ENCODE measurements around the gene CKAP2L.

CKAP2L gene

DNA sequence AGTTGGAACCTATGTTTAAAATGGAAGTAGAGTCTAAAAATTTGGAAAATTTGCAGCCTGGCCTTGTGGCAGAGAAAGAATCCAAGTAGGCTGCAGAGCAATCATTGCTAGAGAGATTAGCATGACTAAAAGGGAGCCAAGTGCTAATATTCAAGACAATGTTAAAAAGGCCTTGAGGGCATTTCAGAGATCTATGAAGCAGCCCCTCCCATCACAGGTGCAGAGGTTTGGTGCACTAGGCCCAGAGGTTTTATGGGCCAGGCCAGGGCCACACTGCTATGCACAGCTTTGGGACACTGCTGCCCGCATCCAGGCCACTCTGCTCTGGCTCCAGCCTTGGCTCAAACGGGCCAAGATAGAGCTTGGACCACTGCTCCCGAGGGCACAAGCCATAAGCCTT is 26.6 kb upstream of the CKAP2L start:
- DNase-seq = no peak

DNA sequence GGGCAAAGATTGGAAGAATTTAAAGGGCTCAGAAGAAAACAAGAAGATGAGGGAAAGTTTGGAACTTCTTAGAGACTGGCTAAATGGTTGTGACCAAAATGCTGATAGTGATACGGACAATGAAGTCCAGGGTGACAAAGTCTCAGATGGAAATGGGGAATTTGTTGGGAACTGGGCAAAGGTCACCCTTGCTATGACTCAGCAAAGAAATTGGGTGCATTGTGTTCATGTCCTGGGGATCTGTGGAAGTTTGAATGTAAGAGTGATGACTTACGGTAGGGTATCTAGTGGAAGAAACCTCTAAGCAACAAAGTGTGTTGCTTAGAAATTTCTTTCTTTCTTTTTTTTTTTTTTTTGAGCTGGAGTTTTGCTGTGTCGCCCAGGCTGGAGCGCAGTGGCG is 25.9 kb upstream of the CKAP2L start:
- no peak for DNase-seq

DNA sequence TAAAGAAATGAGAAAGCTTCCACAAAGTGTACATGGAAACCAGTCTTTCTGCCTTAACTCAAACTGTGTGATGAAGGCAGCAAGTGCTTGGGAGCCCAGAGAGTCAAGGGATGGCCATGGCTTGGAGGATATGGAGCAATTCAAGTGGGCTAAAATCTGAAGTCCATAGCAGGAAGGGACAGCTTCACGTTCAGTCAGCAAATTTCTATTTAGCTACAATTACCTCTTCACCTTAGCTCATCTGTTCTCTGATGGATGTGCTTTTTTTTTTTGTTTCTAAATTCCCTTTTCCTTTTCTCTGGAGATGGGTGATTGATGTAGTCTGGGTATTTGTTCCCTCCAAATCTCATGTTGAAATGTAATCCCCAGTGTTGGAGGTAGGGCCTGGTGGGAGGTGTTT is 24.8 kb upstream of the CKAP2L start:
- no peak for DNase-seq

DNA sequence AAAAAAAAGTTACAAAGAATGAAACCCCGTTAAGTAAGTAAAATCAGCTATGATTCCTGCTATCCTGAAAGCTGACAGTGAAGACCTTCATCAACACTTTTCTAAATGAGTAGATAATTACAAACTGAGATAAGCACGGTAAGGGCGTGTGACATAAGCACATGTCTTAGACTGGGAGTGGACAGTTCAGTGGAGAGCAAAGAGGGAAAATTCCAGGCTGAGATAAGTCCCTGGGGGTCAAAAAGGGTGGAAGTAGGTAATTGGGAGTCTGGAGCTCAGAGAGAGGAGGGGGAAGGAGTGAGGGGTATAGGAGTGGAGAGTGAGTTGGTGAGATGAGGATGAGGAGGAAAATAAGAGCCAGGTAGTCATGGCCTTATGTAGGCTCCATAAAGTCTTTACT is 24.2 kb upstream of the CKAP2L start:
- DNase-seq = no peak

DNA sequence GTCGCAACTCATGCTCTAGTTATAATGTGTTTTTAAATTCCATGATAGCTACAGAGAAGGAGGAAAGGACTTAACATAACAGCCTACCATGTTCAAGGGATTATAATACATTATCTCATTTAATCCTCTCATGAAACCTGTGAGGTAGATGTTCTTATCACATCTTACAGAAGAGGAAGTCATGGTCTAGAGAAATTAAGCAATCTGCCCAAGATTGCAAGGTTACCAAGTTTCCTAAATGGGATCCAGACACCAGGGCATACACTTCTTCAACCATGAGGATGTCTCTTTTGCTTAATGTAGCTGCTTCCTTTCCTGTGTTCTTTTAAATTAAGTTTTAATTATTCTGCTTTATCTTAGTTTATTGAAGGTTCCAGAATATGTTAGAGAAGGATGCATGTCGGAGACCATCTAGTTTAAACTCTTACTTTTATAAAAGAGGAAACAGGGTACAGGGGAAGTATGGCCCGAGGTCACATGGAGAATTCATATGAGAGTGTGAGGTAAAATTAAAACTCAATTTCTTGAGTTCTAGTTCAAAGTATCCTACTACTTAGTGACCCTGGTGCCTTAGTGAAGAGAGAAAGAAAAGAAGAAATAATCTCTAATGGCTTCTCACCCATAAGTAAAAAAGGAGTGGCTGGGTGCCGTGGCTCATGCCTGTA is 23.5 kb upstream of the CKAP2L start:
- no peak for DNase-seq

DNA sequence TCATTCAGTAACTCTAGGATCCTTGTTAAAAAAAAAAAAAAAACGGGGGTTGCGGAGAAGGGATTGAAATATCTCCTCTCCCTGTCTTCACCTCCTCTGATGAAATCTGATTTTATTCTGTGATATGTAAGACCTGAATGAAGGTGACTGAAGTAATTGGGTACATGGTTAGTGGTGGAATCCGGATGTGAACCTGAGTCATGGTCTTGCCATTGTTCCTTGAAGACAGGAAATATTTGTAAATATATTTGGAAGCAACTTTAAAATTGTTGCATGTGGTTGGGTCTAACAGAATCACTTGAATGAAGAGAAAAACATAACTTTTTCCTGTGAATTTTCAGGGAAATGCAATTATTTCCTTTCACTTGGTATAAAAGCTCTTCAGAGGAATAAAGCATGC is 22.9 kb upstream of the CKAP2L start:
- DNase-seq = no peak

DNA sequence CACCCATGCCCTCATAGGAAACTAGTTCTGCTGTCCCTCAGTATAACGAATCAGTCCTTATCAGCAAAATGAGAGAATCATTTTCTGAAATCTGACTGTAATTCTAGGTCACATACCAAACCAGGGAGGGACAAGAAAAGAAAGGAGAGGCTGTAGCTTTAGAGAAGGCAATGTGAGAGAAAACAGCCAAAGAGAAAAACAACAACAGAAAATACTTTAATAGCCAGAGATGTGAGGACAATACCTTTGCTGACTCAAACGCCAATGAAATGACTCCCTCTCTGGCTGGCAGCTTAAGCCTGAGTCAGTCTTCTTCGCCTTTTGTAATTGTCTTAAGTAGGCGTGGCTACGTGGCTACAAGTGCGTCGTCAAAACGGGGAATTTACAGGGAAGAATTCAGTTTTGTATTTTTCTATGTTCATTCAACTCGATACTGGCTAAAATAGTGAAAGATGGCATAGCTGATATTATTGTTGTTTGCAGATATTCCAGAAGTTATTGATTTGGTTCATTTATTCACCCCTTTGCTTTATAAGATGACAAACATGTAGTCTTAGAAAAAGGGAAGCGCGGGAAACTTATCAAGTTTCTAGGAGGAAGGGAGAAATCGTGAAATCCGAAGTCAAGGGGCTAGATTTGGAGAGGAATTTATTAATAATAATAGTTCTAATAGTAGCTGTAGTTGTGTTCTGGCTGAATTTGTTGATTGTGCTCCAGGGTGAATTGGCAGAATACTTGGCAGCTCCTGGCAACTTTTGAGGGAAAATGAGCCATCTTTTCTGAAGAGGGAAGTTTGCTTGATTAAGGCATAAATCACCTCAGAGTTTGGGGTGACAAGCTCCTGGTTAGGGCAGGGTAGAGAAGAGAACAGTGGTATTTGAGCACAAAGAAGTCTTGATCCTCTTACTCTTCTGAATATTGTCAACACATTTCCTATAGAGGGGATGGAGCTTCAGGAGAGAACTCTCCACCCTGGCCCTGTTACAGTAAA is 20.1 kb upstream of the CKAP2L start, which contains the start of gene IL1A:
Gene IL1A (minus strand): TSS at position 295 of the 991 bp plus-strand sequence. CDS start 723 bp downstream, outside the sequence.
- DNase-seq = no peak

DNA sequence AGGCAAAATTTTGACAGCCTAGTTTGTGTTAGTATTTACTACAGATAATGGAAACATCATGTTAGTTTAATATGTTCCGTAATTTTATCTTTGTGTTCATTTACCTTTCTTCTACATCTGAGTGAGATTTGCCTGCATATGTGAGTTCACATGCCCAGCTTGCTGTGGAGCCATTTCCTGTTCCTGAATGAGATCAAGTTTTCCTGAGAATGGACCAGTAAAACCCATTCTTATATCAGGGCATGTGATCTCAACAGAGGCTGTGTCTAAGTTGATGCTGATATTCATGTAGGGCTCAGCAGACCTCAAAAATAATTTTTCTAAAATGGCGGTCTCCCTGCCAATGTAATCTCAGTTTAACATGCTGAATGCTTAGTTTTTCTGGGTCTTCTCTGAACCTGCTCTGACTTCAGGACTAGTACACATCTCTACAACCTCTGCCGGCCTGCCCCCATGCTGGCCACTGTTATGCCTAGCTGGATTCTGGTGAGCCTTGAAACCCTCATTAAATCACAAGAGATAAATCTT is 18.8 kb upstream of the CKAP2L start:
- DNase-seq = no peak

DNA sequence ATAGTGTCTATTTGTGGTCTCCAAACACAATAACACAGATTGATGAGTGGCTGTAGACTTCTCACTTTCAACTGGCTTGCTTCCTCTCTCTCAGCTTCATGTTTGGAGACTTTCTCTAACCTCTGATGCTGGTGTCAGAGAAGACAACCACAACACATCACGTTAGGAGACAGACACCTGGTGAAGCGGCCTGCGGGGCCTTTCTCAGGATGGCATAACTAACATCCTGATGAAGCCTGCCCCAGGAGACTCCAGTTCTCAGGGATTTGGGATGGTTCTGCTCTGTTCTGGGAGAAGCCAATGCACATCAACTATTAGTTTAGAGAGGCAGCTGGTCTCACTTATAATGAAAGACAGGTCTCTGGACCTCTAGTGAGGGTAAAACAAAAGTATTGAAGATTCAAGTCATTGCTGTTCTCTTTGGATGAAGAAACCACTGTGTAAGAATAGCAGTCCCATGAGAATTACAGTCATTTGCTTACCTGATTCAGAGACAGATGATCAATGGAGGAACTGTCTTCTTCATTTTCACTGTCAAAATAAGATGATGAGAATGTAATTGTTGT is 17.9 kb upstream of the CKAP2L start:
- DNase-seq = no peak

DNA sequence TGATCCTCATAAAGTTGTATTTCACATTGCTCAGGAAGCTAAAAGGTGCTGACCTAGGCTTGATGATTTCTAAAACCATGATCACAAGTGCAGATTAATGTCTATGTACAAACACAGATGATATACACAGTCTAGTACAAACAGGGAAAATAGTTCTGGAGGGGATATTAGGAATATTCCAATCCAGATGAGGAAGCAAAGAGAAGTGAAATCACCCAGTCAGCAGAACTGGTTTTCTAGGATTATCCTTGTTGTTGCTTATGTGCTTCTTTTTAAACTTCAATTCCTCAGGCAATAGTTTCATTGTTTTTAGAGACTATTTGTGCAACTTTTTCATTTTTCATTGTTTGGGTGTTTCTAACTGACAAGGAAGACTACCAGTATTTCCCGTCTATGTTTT is 15.2 kb upstream of the CKAP2L start:
- no peak for DNase-seq

DNA sequence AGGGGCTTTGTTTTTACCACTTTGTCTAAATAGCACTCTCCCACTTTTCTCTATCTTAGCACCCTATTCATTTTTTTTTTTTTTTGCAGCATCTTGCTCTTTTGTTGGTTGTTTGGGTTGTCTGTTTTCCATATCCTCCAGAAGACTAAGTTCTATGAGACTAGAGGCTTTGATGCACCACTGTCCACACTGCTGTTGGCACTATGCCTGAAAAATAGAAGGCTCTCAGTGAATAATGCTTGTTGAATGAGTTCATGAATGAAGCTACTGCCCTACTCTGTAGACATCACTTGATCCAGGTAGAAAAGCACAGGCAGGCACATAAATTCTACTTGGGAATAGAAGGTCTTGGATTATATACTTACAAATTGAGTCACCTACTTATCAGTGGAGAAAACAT is 12.6 kb upstream of the CKAP2L start:
- DNase-seq = no peak

DNA sequence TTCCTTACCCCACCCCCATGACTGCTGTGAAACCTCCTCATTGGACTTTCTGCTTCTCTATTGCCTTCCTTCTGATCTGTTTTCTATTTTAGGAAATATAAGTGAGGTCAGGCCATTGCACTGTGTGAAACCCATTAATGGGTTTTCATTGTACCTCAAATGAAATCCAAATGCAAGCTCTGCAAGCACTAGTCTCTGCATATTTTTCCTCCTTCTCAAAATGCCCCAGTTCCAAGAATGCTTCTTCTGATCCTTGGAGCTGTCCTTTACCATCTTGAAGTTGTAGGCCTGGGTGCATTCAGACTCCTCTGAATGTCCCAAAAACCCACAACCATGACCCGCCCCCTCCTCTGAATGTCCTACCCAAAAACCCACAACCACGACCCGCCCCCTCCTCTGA is 11.7 kb upstream of the CKAP2L start:
- no peak for DNase-seq

DNA sequence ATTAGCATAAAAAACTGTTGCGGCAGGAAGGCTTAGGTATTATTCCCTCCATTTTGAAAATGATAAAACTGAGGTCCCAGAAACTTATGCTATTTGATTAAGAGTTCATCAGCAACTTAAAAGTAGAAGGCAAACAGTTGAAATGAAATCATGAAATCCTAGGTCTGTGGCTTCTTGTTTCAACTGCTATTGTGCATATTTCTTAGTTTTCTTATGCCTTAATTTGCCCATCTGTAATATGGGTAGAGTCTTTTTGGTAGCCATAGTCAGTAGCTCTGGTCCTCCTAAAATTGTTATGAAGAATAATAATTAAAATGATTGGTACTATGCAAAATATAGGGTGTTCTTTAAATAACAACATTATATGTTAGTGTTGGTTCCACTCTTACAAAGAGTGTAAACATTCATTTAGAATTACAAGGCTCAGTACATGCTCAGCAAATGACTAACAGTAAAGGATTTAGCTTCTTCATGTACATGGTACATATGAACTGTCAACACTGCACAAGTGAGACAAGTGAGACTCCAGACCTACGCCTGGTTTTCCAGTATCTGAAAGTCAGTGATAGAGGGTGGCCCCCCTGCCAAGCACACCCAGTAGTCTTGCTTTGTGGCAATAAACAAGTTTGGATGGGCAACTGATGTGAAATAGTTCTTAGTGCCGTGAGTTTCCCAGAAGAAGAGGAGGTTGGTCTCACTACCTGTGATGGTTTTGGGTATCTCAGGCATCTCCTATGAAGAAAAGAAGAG is 10.3 kb upstream of the CKAP2L start:
- no peak for DNase-seq

DNA sequence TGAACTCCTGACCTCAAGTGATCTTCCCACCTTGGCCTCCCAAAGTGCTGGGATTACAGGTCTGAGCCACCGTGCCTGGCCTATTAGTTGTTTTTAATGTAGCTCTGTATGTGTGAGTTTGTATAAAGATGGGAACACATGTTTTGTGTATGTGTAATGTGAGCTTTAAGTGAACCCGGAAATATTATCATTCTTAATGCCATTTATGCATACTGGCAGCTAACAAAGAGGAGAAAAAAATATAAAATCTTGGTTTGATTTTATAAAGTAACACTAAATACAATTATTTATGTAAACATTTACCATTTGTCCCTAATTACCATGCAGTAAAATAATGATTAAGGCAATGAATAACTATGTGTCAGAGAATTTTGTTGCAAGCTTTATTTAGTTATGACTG is 9.1 kb upstream of the CKAP2L start:
- DNase-seq = no peak

DNA sequence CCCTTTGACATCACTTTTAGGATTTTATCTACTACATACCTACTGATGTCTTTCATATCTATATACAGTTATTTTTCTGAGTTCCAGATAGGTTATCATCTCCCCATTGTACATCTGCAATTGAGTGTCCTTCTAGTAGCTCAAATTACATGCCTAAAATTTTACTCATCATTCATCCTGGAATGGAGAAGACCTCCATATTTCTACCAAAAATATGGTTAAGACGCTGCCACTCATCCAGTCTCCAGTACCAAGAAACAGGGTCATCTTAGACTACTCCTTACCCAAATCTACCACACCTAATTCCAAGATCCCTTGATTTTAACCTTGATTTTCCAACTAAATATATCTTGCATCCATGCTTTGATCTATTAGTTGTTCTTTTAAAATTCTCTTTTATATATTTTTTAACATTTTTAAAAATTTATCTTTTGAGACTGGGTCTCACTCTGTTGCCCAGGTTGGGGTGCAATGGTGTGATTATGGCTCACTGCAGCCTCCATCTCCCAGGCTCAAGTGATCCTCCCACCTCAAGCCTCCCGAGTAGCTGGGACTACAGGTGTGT is 8.6 kb upstream of the CKAP2L start:
- no peak for DNase-seq

DNA sequence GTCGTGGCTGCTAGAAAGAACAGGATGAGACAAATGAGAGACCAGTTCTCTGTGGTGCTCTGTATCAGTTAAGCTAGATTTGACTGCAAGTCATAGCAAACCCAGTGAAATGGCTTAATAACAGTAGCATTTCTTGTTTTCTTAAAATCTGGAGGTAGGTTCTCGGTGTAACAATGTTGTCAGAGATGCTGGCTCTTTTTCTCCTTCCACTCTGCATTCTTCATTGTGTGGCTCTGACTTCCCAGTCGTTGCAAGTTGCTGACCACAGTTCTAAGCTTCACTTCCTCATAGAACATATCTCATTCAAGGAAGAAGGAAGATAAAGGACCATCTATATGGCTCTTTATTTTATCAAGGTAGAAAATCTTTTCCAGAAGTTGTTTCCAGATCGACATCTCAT is 7.9 kb upstream of the CKAP2L start:
- no peak for DNase-seq

DNA sequence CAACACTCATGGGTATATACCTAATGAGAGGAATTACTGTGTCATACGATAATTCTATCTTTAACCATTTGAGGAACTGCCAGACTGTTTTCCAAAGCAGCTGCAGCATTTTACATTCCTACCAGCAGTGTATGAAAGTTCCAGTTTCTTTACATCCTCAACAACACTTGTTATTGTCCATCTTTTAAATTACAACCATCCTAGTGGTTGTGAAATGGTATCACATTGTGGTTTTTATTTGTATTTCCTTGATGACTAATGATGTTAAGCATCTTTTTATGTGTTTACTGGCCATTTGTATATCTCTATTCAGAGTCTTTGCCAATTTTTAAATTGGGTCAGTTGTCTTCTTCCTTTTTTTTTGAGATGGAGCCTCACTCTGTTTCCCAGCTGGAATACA is 4.0 kb upstream of the CKAP2L start:
- DNase-seq = no peak

DNA sequence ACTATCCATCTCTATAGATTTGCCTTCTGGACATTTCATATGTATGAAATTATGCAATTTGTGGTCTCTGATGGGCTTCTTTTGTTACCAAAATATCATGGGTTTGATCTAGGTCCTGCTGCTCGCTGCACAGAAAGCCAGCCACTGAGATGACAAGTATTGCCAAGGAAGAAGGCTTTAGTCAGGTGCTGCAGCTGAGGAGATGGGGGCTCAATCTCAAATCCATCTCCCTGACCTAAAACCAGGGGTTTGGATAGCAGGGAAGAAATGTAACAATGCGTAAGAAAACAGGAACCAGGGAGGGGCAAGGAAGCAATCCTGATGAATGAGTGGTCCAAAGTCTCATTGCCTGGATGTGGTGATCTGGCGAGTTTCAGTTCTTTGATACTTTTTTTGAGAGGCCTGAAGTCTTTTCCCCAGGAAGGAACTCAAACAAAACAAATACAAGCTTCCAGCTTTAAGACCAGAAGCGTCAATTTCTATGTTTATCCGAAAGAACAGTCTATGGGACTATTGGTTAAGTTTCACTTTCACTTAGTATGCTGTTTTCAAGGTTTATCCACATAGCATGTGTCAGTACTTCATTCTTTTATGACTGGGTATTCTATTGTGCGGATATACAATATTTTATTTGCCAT is 3.4 kb upstream of the CKAP2L start:
- no peak for DNase-seq

DNA sequence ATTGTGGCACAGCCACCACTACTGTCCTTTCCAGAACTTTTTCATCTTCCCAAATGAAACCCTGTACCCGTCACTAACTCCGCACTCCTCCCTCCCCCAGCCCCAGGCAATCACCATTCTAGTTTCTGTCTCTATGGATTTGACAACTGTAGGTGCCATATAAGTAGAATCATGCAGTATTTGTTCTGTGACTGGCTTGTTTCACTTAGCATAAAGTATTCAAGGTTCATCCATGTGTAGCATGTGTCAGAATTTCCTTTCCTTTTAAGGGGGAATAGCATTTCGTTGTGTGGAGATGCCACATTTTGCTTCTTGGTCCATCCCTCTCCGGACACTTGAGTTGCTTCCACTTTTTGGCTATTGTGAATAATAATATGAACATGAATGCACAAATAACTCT is 842 bp upstream of the CKAP2L start:
- no peak for DNase-seq

DNA sequence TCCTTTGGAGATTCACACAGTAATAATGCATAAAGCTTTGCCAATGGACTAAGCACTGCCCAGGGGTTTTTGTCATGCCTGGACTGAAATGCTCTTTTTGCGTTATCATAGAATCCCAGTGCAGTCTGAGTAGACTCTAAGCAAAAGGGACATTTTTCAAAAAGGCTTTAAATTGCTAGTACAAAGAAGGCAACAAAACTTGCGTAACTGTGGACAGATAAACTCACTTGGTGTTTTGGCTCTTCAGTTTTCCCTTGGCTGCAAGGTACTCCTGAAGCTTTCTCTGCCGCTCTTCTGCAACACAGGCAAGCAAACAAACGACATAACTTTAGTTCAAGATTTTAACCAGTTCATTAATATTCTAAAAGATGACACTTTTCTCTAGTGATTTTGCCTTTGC is 2.1 kb downstream of the CKAP2L start:
- no peak for DNase-seq

DNA sequence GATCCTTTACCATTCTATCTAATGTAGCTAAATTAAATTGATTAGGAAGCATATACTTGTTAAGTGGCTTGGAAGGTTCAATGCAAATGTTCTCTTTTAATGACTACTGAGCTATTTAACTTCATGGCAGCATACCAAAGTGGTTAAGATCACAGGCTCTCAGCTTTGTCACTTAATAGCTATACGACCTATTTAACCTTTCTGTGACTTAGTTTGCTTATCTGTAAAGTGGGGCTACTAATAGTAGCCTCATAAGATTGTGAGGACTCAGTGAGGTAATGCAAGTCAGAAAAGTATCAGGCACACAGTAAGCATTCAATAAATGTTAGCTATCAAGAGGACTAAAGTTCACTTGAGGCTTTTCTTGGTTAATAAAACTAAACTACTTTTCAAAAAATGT is 4.3 kb downstream of the CKAP2L start:
- DNase-seq = no peak

DNA sequence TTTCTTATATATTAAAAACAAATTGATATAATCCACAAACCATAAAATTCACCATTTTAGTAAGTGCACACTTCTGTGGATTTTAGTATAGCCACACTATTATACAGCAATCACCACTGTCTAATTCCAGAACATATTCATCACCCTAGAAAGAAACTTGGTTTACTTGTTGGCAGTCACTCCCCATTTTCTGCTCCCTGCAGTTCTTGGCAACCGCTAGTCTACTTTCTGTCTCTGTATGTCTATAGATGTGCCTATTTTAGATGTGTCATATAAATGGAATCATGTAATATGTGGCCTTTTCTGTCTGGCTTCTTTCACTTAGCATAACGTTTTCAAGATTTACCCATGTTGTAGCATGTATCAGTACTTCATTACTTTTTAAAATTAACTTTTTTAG is 5.7 kb downstream of the CKAP2L start:
- no peak for DNase-seq

All from NCI-H1417 treated with DMSO at 0.1 percent for 48 hours (cell line).